Measurements from ENCODE around the gene DMD.

Gene DMD

GRCh38 chrX:31572360-31572759, 1639.0 kb downstream of the DMD start:
- Histone ChIP-seq H3K27me3 (replicated peaks in 2 of 5; ENCODE audit: control insufficient read depth in 4 of 5, insufficient read depth in 5 of 5, low read length in 4 of 5) (no peaks in the 10 kb centered on the region), H3K4me3 (ENCODE audit: control insufficient read depth in 1 of 7, extremely low read depth in 1 of 7, insufficient read depth in 4 of 7, low read depth in 2 of 7, low read length in 6 of 7) (no peak overlapping the region), H3K27ac (ENCODE audit: insufficient read depth in 1 of 2, low read depth in 1 of 2, low read length in 2 of 2, poor library complexity in 1 of 2, severe bottlenecking in 2 of 2) (no peak overlapping the region), H3K9me3 (ENCODE audit: control extremely low read depth in 1 of 5, control insufficient read depth in 4 of 5, insufficient read depth in 2 of 5, low read depth in 1 of 5, low read length in 4 of 5) (no peaks in the 10 kb centered on the region), H3K4me1 (ENCODE audit: control extremely low read depth in 1 of 4, control insufficient read depth in 4 of 4, insufficient read depth in 4 of 4, low read length in 3 of 4) (no peaks in the 10 kb centered on the region), H3K36me3 (ENCODE audit: control insufficient read depth in 4 of 4, insufficient read depth in 4 of 4, low read length in 3 of 4) (no peaks in the 10 kb centered on the region)
- CTCF ChIA-PET, result no interaction called here
- POLR2A ChIA-PET, result no interaction called here
- DNase-seq, result no peak
- no CpG with 5 or more reads among the region's 1 CpG for WGBS (ENCODE audit: insufficient coverage)

- Histone ChIP-seq H3K27me3 (replicated peaks in 2 of 5; ENCODE audit: control insufficient read depth in 4 of 5, insufficient read depth in 5 of 5, low read length in 4 of 5) (no peaks in the 10 kb centered on the region), H3K27ac (ENCODE audit: insufficient read depth in 1 of 2, low read depth in 1 of 2, low read length in 2 of 2, poor library complexity in 1 of 2, severe bottlenecking in 2 of 2) (no peak overlapping the region), H3K9me3 (ENCODE audit: control extremely low read depth in 1 of 5, control insufficient read depth in 4 of 5, insufficient read depth in 2 of 5, low read depth in 1 of 5, low read length in 4 of 5) (no peaks in the 10 kb centered on the region), H3K4me3 (ENCODE audit: control insufficient read depth in 1 of 7, extremely low read depth in 1 of 7, insufficient read depth in 4 of 7, low read depth in 2 of 7, low read length in 6 of 7) (no peak overlapping the region), H3K36me3 (ENCODE audit: control insufficient read depth in 4 of 4, insufficient read depth in 4 of 4, low read length in 3 of 4) (no peaks in the 10 kb centered on the region), H3K4me1 (ENCODE audit: control extremely low read depth in 1 of 4, control insufficient read depth in 4 of 4, insufficient read depth in 4 of 4, low read length in 3 of 4) (no peaks in the 10 kb centered on the region)
- 60% methylated on average over 1 of the region's 2 CpGs for WGBS (ENCODE audit: insufficient coverage)
- CTCF ChIA-PET, result no interaction called here
- DNase-seq, result no peak
- POLR2A ChIA-PET, result no interaction called here
These were observed 1640.7 kb downstream of the DMD start for GRCh38 chrX:31570658-31571057.

GRCh38 chrX:31563792-31564191, 1647.6 kb downstream of the DMD start:
- Histone ChIP-seq H3K27ac (ENCODE audit: insufficient read depth in 1 of 2, low read depth in 1 of 2, low read length in 2 of 2, poor library complexity in 1 of 2, severe bottlenecking in 2 of 2) (no peak overlapping the region), H3K36me3 (ENCODE audit: control insufficient read depth in 4 of 4, insufficient read depth in 4 of 4, low read length in 3 of 4) (no peaks in the 10 kb centered on the region), H3K4me1 (ENCODE audit: control extremely low read depth in 1 of 4, control insufficient read depth in 4 of 4, insufficient read depth in 4 of 4, low read length in 3 of 4) (no peaks in the 10 kb centered on the region), H3K27me3 (replicated peaks in 2 of 5; ENCODE audit: control insufficient read depth in 4 of 5, insufficient read depth in 5 of 5, low read length in 4 of 5) (no peaks in the 10 kb centered on the region), H3K9me3 (ENCODE audit: control extremely low read depth in 1 of 5, control insufficient read depth in 4 of 5, insufficient read depth in 2 of 5, low read depth in 1 of 5, low read length in 4 of 5) (no peaks in the 10 kb centered on the region), H3K4me3 (ENCODE audit: control insufficient read depth in 1 of 7, extremely low read depth in 1 of 7, insufficient read depth in 4 of 7, low read depth in 2 of 7, low read length in 6 of 7) (no peak overlapping the region)
- DNase-seq, result no peak
- CTCF ChIA-PET, result no interaction called here
- WGBS (ENCODE audit: insufficient coverage), result 56% methylated on average over 2 of the region's 3 CpGs
- POLR2A ChIA-PET, result no interaction called here

DNA sequence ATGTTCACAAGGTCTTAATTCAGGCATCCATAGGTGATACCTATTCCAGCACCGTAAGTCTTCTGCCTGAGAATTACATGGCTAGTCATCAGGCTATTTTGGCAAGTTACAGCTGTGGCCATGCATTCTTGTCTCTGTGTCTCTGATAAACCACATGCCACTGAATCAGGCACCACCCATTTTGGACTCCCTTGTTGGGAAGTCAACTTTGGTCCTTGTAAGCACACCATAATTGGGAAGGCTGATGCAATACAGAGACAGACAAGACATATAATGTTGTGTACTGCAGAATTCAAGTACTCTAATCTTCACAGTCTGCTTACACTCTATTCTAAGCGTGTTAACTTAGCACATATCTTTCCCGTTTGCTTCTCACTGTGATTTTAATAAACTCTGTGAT, 1655.8 kb downstream of the DMD start:
- no peak overlapping the region for H3K4me3 ChIP-seq (ENCODE audit: control insufficient read depth in 1 of 7, extremely low read depth in 1 of 7, insufficient read depth in 4 of 7, low read depth in 2 of 7, low read length in 6 of 7)
- WGBS (ENCODE audit: insufficient coverage), result 73% methylated on average over 3 of the region's 3 CpGs
- no peak for DNase-seq
- H3K9me3 ChIP-seq (ENCODE audit: control extremely low read depth in 1 of 5, control insufficient read depth in 4 of 5, insufficient read depth in 2 of 5, low read depth in 1 of 5, low read length in 4 of 5), result no peaks in the 10 kb centered on the region
- no peaks in the 10 kb centered on the region for H3K36me3 ChIP-seq (ENCODE audit: control insufficient read depth in 4 of 4, insufficient read depth in 4 of 4, low read length in 3 of 4)
- no peaks in the 10 kb centered on the region for H3K4me1 ChIP-seq (ENCODE audit: control extremely low read depth in 1 of 4, control insufficient read depth in 4 of 4, insufficient read depth in 4 of 4, low read length in 3 of 4)
- no peak overlapping the region for H3K27ac ChIP-seq (ENCODE audit: insufficient read depth in 1 of 2, low read depth in 1 of 2, low read length in 2 of 2, poor library complexity in 1 of 2, severe bottlenecking in 2 of 2)
- H3K27me3 ChIP-seq (replicated peaks in 2 of 5; ENCODE audit: control insufficient read depth in 4 of 5, insufficient read depth in 5 of 5, low read length in 4 of 5), result peaks cover 0 to 2% (median 0%) of the 10 kb centered on the region in 5 experiments
- CTCF ChIA-PET, result no interaction called here
- POLR2A ChIA-PET, result no interaction called here

- DNase-seq, result no peak
- H3K27me3 ChIP-seq (replicated peaks in 2 of 5; ENCODE audit: control insufficient read depth in 4 of 5, insufficient read depth in 5 of 5, low read length in 4 of 5), result peaks cover 0 to 2% (median 0%) of the 10 kb centered on the region in 5 experiments
- H3K27ac ChIP-seq (ENCODE audit: insufficient read depth in 1 of 2, low read depth in 1 of 2, low read length in 2 of 2, poor library complexity in 1 of 2, severe bottlenecking in 2 of 2), result no peak overlapping the region
- H3K36me3 ChIP-seq (ENCODE audit: control insufficient read depth in 4 of 4, insufficient read depth in 4 of 4, low read length in 3 of 4), result no peaks in the 10 kb centered on the region
- no peaks in the 10 kb centered on the region for H3K9me3 ChIP-seq (ENCODE audit: control extremely low read depth in 1 of 5, control insufficient read depth in 4 of 5, insufficient read depth in 2 of 5, low read depth in 1 of 5, low read length in 4 of 5)
- ChIA-PET CTCF (no interaction called here), POLR2A (no interaction called here)
- H3K4me1 ChIP-seq (ENCODE audit: control extremely low read depth in 1 of 4, control insufficient read depth in 4 of 4, insufficient read depth in 4 of 4, low read length in 3 of 4), result no peaks in the 10 kb centered on the region
- H3K4me3 ChIP-seq (ENCODE audit: control insufficient read depth in 1 of 7, extremely low read depth in 1 of 7, insufficient read depth in 4 of 7, low read depth in 2 of 7, low read length in 6 of 7), result no peak overlapping the region
- WGBS (ENCODE audit: insufficient coverage), result 86% methylated on average over 1 of the region's 4 CpGs
These were observed 1659.4 kb downstream of the DMD start for GRCh38 chrX:31551913-31552312.

DNA sequence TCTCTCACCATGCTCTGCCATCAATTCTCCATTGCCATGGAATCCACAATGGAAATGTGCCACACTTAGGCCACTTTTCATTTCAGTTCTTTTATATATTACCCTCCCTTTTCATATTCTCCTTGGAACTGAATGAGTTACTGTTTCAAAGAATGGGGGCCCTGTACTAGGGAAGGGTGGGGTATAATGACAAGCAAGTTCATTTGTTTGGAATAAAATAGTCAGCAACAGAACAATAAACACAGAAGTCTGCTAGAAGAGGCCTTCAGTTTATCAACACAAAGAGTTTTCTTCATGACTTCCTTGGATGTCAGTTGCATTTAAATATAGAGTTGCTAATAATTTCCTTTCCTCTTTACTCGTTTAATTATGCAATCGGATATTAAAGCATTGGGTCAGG, 1661.2 kb downstream of the DMD start:
- Histone ChIP-seq H3K9me3 (ENCODE audit: control extremely low read depth in 1 of 5, control insufficient read depth in 4 of 5, insufficient read depth in 2 of 5, low read depth in 1 of 5, low read length in 4 of 5) (no peaks in the 10 kb centered on the region), H3K36me3 (ENCODE audit: control insufficient read depth in 4 of 4, insufficient read depth in 4 of 4, low read length in 3 of 4) (no peaks in the 10 kb centered on the region), H3K4me1 (ENCODE audit: control extremely low read depth in 1 of 4, control insufficient read depth in 4 of 4, insufficient read depth in 4 of 4, low read length in 3 of 4) (no peaks in the 10 kb centered on the region), H3K27me3 (replicated peaks in 2 of 5; ENCODE audit: control insufficient read depth in 4 of 5, insufficient read depth in 5 of 5, low read length in 4 of 5) (peaks cover 0 to 2% (median 0%) of the 10 kb centered on the region in 5 experiments), H3K27ac (ENCODE audit: insufficient read depth in 1 of 2, low read depth in 1 of 2, low read length in 2 of 2, poor library complexity in 1 of 2, severe bottlenecking in 2 of 2) (no peak overlapping the region), H3K4me3 (ENCODE audit: control insufficient read depth in 1 of 7, extremely low read depth in 1 of 7, insufficient read depth in 4 of 7, low read depth in 2 of 7, low read length in 6 of 7) (no peak overlapping the region)
- ChIA-PET POLR2A (no interaction called here), CTCF (no interaction called here)
- no CpG with 5 or more reads among the region's 2 CpGs for WGBS (ENCODE audit: insufficient coverage)
- DNase-seq, result no peak

DNA sequence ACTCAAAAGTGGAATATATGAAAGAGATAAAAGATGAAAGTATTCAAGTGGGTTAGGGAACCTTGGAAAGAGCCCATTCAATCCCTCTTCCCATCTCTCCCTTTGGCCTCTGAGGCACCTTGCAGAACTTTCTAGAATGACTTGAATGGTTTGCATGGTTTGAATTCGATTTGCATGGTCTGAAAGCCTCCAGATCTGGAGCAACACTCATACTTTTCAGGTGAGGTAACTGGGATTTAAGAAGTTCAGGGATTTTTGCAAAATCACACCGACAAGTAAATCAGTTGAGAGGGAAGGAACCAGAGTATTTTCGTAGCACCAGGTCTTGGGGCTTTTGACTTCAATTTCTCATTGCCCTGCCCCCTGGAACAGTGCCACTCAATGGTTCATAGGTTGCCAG, 1663.5 kb downstream of the DMD start:
- POLR2A ChIA-PET, result no interaction called here
- no peaks in the 10 kb centered on the region for H3K36me3 ChIP-seq (ENCODE audit: control insufficient read depth in 4 of 4, insufficient read depth in 4 of 4, low read length in 3 of 4)
- no peak overlapping the region for H3K4me3 ChIP-seq (ENCODE audit: control insufficient read depth in 1 of 7, extremely low read depth in 1 of 7, insufficient read depth in 4 of 7, low read depth in 2 of 7, low read length in 6 of 7)
- DNase-seq, result no peak
- H3K27me3 ChIP-seq (replicated peaks in 2 of 5; ENCODE audit: control insufficient read depth in 4 of 5, insufficient read depth in 5 of 5, low read length in 4 of 5), result no peaks in the 10 kb centered on the region
- CTCF ChIA-PET, result no interaction called here
- no peak overlapping the region for H3K27ac ChIP-seq (ENCODE audit: insufficient read depth in 1 of 2, low read depth in 1 of 2, low read length in 2 of 2, poor library complexity in 1 of 2, severe bottlenecking in 2 of 2)
- no peaks in the 10 kb centered on the region for H3K4me1 ChIP-seq (ENCODE audit: control extremely low read depth in 1 of 4, control insufficient read depth in 4 of 4, insufficient read depth in 4 of 4, low read length in 3 of 4)
- H3K9me3 ChIP-seq (ENCODE audit: control extremely low read depth in 1 of 5, control insufficient read depth in 4 of 5, insufficient read depth in 2 of 5, low read depth in 1 of 5, low read length in 4 of 5), result no peaks in the 10 kb centered on the region
- 83% methylated on average over 2 of the region's 3 CpGs for WGBS (ENCODE audit: insufficient coverage)

GRCh38 chrX:31547416-31547815, 1663.9 kb downstream of the DMD start:
- DNase-seq, result no peak
- no peaks in the 10 kb centered on the region for H3K9me3 ChIP-seq (ENCODE audit: control extremely low read depth in 1 of 5, control insufficient read depth in 4 of 5, insufficient read depth in 2 of 5, low read depth in 1 of 5, low read length in 4 of 5)
- H3K27me3 ChIP-seq (replicated peaks in 2 of 5; ENCODE audit: control insufficient read depth in 4 of 5, insufficient read depth in 5 of 5, low read length in 4 of 5), result no peaks in the 10 kb centered on the region
- ChIA-PET CTCF (no interaction called here), POLR2A (no interaction called here)
- no peak overlapping the region for H3K27ac ChIP-seq (ENCODE audit: insufficient read depth in 1 of 2, low read depth in 1 of 2, low read length in 2 of 2, poor library complexity in 1 of 2, severe bottlenecking in 2 of 2)
- WGBS (ENCODE audit: insufficient coverage), result 100% methylated on average over 1 of the region's 3 CpGs
- H3K4me3 ChIP-seq (ENCODE audit: control insufficient read depth in 1 of 7, extremely low read depth in 1 of 7, insufficient read depth in 4 of 7, low read depth in 2 of 7, low read length in 6 of 7), result no peak overlapping the region
- no peaks in the 10 kb centered on the region for H3K4me1 ChIP-seq (ENCODE audit: control extremely low read depth in 1 of 4, control insufficient read depth in 4 of 4, insufficient read depth in 4 of 4, low read length in 3 of 4)
- no peaks in the 10 kb centered on the region for H3K36me3 ChIP-seq (ENCODE audit: control insufficient read depth in 4 of 4, insufficient read depth in 4 of 4, low read length in 3 of 4)
